Omental fat pad (tissue), 4 donors: Measurements from ENCODE around the gene SOX30. TPM values are rescaled to one million over a fixed set of nuclear protein-coding genes. Genes with fewer than 3 reads are reported as not detected.

Experiments used
- ATAC-seq: fragments of 150-250 bp; one replicate; pipeline ENCODE4 v1.9.1; 2016; ENCODE audit warnings: mild to moderate bottlenecking, moderate library complexity; ENCODE audit not compliant: low FRiP score
- DNase-seq: peaks from one replicate; pipeline ENCODE4 v3.0.0-alpha.2; 2019; ENCODE audit warnings: low spot score
- CTCF ChIP-seq, 3 donors: fragments of 450-650 bp; IDR thresholded peaks; one replicate each; pipeline ENCODE4 v1.5.1; 2016 to 2017; ENCODE audit warnings: antibody characterized with exemption in 3 of 3, mild to moderate bottlenecking in 3 of 3, moderate library complexity in 2 of 3
- small RNA-seq: library from RNA; depleted of rRNA; stranded (forward); fragments of <200 nt; gene quantifications from one replicate; pipeline ENCODE3, GENCODE V24; 2016
- total RNA-seq, 4 donors: library from RNA; depleted of rRNA; stranded (reverse); fragments of >200 nt; gene quantifications; one replicate each; pipeline ENCODE4 v1.1.0, GENCODE V29; 2016

SOX30 gene
- total RNA-seq, 4 donors from 2014 or later = 0.12 TPM; not detected in 3

- no peak for ATAC-seq
- no peak for TF ChIP-seq CTCF (IDR thresholded peaks at IDR 0.05)
- DNase-seq = no peak
Measured at GRCh38 chr5:157582731-157583620, 69.3 kb downstream of the SOX30 start.

- DNase-seq (no peak), ATAC-seq (no peak)
- no peak for TF ChIP-seq CTCF (IDR thresholded peaks at IDR 0.05)
Measured at GRCh38 chr5:157581901-157582300, 70.3 kb downstream of the SOX30 start.

GRCh38 chr5:157578079-157578780 is 74.0 kb downstream of the SOX30 start:
- ATAC-seq (no peak), DNase-seq (no peak)
- no peak for TF ChIP-seq CTCF (IDR thresholded peaks at IDR 0.05)

- no peak for TF ChIP-seq CTCF (IDR thresholded peaks at IDR 0.05)
- ATAC-seq (no peak), DNase-seq (no peak)
Measured at GRCh38 chr5:157576678-157577077, 75.6 kb downstream of the SOX30 start.

Small RNA genes lying within 50 kb of the gene (small RNA-seq; reads per million reads assigned to genes)
- not detected for gene RNU6-390P

Other genes with a start within 250 kb of the SOX30 start
- gene NIPAL4, start 192.2 kb downstream of the SOX30 start, total RNA-seq = 1 to 10 TPM in 1 of 4 donors, under 1 TPM in 2, not detected in 1; 0.63 to 1.2 (median 0.84) TPM
- 10 to 100 TPM in 2 of 4 donors, 1 to 10 TPM in 2; 2.1 to 18.0 (median 9.1) TPM for gene ADAM19, start 76.7 kb downstream of the SOX30 start, total RNA-seq
- not detected for gene C5orf52, start 19.1 kb upstream of the SOX30 start, total RNA-seq
- 10 to 100 TPM in 3 of 4 donors, 1 to 10 TPM in 1; 9.8 to 12.1 (median 11.1) TPM for gene THG1L, start 79.0 kb upstream of the SOX30 start, total RNA-seq
- 1 to 10 TPM; 1.8 to 4.3 (median 2.7) TPM for gene LSM11, start 91.3 kb upstream of the SOX30 start, total RNA-seq
- 100 to 1,000 TPM in 2 of 4 donors, 10 to 100 TPM in 2; 83.9 to 123 (median 99.1) TPM for gene CLINT1, start 206.7 kb upstream of the SOX30 start, total RNA-seq